NCI-H748 treated with DMSO at 0.1 percent for 48 hours (cell line): ENCODE measurements around the gene HGS.
"Not testable (repeated sequence)": the region's sequence is repeated elsewhere in the genome, so short reads cannot be mapped to it uniquely, and the experiment has no call there.

Source experiments
- DNase-seq: peaks from one replicate; lab custom pipeline; 2025; lab: John Stamatoyannopoulos, UW

HGS gene

DNA sequence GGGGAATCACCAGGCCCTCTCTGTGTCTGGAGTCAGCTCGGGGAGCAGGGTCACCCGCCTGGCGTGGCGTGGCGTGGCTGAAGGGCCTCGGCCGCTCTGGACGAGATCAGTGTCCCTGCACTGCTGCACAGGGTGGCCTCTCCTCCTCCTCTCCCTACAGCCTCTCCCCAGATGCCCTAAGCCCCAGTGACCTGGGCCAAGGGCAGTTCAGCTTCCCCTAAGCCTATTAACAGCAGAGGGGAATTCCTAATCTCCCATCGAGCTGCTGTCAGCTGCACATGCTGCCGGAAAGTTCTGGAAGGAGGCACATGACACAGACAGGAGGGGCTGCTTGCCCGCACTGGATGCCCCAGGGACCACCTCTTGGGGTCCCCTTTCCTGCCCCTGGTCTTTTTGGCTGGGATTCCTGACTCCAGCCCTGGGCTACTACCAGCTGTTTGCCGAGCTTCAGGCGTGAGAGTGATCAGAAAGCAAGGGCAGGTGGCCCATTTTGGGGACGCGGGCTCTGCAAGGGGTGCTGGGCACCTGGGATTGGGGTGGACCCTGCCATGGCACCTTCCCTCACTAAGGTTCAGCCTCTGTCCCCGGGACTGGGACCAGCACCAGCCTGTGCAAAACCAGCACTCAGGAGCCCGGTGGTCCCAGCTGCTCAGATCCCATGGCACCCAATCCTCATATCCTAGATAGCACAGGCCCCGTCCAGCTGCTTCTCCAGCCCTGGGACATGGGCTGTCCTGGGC is 28.3 kb upstream of the HGS start:
- no peak for DNase-seq

DNA sequence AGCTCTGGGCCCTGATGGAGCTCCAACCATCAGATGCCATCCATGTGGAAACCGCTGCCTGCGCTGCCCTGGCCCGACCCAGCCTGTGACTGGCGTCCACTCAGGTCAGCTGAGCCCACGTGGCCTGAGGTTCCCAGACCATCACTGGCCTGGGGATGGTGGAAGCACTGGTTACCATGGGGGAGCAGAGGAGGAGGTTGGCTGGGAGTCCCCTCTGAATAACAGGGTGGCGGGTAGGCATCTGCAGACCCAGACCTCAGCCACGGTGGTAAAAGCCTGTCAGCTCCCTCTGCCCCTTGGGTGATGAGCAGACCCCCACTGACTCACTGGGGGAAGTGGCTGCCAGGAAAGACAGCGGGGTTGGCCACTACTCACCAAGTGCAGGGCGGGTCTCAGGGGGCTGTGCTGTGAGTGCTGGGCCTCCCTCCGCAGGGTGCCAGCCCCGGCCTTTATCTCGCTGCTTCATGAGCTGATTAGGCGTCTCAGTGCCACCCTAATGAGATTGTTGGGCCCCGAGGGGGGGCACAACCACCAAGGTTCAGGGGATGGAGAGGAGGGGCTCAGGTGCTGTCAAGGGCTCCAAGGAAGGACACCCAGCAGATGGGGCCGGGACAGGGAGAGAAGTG is 27.6 kb upstream of the HGS start, which contains the start of gene PDE6G:
Gene PDE6G (minus strand): TSS at position 425 of the 626 bp plus-strand sequence. CDS start 3,237 bp downstream, outside the sequence.
- DNase-seq, result no peak

DNA sequence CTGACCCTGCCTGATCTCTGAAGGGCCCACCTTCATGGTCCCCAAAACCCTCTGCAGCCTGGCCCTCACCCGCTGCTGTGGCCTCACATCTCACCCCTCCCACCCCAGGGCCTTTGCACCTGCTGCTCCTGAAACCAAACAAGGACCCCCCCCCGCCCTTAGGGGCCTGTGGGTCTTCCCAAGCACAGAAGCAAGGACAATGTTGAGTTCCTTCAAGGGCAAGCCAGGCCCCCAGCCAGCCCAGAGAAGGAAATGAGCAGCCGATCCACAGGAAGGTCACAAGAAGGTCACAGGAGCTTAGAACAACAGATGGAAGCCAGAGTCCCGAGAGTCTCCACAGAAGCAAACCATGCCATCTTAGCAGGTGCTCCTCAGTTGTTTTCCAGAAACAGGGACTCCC is 27.0 kb upstream of the HGS start:
- DNase-seq, result no peak

DNA sequence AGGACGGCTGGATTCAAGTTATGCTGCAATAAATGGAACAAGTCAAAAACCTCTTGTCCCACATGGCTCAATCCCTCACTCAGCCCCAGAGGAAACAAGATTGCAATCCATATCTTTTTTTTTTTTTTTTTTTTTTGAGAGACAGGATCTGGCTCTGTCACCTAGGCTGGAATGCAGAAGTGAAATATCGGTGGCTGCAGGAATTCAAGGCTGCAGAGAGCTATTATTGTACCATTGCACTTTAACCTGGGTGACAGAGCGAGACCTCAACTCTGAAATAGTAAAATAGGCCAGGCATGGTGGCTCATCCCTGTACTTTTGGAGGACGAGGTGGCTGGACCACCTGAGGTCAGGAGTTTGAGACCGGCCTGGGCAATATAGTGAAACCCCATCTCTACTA is 24.8 kb upstream of the HGS start:
- no peak for DNase-seq

DNA sequence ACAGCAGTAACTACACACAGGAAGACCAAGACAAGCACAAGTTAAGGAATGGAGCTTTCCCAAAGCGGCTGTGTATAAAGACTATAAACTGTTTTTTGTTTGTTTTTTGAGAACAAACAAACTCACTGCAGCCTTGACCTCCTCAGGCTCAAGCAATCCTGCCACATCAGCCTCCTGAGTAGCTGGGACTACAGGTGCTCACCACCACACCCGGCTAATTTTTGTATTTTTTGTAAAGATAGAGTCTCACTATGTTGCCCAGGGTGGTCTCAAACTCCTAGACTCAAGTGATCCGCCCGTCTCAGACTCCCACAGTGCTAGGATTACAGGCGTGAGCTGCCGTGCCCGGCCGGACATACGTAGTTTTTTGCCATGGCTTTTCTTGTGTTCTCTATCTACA is 23.4 kb upstream of the HGS start:
- DNase-seq, result no peak

DNA sequence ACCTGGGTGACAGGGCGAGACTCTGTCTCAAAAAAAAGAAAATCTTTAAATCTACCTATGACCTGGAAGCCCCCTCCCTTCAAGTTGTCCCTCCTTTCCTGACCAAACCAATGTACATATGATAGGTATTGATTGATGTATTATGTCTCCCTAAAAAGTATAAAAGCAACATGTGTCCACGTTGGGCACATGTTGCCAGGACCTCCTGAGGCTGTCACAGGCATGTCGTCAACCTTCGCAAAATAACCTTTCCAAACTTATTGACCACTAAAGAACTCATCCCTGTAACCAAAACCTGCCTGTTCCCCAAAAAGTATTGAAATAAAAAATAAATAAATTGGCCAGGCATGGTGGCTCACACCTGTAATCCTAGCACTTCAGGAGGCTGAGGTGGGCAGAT is 21.8 kb upstream of the HGS start:
- DNase-seq, result no peak

DNA sequence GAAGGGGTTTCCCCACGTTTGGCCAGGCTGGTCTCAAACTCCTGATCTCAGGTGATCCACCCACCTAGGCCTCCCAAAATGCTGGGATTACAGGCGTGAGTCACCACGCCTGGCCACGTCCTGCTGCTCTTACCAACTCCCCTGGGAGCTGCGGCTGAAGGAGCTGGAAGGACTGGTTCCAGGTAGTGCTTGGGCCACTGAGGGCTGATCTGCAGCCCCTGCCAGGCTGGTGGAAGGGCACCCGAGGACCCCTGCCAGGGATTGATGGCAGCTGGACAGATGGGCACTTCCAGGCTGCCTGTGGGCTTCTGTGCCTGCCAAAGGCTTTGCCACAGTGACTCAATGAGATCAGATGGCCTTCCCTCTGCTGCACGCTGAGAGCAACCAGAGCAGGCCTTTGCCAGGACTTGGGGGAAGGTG is 19.8 kb upstream of the HGS start:
- DNase-seq, result no peak

DNA sequence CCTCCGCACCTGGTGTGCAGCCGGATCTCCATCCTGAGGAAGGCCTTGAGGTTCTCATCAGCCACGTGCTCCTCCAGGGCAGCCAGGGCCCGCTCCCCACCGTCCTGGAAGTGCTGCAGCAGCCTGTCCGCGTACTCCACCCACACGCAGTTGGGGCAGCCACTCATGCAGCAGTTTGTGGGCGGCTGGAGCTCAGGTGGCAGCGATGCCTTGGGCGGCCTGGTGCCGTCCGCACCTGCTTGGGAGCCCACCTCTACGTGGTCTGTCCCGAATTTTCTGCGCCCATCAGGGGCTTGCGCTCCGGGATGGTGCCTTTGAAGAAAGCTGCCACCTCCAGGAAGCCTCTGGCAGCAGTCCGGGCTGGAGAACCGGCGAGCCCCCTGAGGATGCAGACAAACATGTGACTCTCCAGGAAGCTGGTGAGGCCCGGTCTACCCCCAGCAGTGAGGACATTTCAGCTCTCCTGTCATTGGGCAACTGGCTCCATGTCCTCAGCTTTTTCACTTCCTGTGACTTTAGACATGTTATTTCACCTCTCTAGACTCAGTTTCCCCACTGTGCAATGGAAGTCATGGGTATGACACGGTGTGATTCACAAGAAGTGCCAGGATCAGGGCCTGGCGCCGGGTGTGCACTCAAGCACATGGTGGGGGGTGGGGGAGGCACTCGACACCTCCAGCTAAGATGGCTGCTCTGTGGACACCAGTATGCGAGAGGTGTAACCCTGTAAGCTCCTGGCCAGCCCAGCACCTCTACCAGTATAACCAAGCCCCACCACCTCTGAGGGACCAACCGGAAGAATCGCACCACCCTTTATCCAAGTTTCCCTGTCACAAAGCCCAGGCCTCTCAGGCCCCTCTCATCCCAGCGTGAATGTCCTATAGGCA is 18.4 kb upstream of the HGS start:
- DNase-seq, result no peak

DNA sequence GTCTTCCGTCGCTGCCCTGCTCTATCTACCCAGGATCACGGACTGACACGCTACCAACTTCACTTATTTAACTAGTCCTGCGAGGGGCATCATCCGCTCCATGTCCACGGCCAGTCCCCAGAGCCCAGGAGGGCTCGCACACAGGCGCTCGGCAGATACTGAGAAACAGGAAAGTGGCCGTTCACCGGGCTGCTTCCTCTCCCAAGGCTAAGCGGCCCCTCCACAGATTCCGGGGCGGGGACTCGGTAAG is 17.8 kb upstream of the HGS start:
- no peak for DNase-seq

DNA sequence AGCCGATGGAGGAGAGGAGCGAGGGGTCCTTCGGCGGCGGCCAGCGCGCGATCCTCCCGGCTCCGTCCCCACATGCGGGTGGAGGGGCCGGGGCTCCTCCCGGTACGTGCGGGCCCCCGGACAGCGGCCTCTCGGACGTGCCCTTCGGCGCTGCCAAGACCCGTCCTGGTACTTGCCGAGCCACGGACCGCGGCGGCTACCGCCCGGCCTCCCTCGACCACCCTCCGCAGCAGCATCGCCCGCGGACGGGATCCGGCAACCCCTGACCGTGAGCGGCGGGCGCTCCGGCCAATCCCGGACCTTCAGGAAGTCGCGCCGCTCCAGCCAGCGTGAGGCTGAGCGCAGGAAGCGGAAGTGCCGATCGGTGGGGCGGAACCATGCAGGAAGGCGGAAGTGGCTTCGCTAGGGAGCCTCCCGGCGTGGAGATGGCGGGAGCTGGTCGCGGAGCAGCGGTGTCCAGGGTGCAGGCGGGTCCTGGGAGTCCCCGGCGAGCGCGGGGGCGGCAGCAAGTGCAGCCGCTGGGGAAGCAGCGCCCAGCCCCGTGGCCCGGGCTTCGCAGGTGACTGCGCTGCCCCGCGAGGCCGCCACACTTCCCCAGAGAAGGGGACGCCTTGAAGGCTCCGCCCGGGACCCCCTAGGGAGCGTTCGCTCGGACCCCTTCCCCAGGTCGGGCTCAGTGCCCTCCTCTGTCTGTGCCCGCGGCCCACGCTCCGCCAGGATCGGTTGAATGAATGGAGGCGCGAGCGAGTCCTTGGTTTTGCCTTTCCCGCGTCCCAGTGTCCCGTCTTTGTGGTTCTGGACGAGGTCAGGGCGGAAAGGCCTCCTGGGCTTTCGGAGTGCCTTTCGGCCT is 17.2 kb upstream of the HGS start, which contains the start of the genes CCDC137 and OXLD1:
Gene CCDC137 (plus strand): TSS at position 396 of the 850 bp plus-strand sequence. CDS start 30 bp downstream, at position 426.
Gene OXLD1 (minus strand): TSS at position 264 of the 850 bp plus-strand sequence. CDS start 28 bp downstream, at position 236.
- peak; percentile 80 for DNase-seq

DNA sequence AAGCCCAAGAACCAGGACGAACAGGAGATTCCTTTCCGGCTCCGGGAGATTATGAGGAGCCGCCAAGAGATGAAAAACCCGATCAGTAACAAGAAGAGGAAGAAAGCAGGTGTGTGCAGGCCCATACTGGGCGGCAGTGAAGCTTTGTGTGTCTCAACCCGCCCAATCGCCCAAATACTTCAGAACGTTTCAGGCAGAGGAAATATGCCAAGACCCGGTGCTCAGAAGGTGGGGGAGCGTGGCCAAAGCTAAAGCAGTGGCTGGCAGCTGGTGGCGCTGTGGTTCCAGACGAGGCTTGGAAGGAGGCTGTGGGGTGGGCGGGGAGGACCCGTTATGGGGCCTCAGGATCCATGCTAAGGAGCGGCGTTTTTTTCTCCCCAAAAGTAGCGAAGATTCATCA is 16.1 kb upstream of the HGS start:
- no peak for DNase-seq

DNA sequence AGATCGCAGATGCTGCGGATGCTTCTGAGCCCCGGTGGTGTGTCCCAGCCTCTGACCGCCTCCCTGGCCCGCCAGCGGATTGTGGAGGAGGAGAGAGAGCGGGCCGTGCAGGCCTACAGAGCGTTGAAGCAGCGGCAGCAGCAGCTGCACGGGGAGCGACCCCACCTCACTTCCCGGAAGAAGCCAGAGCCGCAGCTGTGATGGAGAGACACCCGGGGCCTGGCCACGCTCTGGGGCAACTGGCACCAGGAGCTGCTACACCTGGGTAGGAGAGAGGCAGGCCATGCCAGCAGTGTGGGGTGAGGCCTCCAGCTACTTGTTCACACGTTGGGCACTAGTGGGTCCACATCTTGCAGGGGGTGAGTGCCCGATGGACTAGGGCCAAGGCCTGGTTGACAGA is 11.3 kb upstream of the HGS start:
- DNase-seq, result no peak

DNA sequence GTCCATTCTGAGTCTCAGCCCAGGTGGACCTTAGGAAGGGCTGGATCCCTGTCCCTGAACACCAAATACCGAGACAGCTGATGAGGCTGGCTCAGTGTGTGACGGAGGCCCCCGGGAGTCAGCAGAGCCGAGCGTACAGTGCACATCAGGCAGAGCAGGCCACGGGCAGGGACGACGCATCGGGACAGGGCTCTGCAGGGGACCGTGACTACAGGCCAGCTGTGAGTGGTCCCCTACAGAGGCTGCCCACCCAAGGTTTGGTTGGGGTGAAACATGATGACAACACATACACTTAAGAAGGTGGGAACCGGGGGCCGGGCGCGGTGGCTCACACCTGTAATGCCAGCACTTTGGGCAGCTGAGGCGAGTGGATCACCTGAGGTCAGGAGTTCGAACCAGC is 10.9 kb upstream of the HGS start:
- DNase-seq, result no peak

DNA sequence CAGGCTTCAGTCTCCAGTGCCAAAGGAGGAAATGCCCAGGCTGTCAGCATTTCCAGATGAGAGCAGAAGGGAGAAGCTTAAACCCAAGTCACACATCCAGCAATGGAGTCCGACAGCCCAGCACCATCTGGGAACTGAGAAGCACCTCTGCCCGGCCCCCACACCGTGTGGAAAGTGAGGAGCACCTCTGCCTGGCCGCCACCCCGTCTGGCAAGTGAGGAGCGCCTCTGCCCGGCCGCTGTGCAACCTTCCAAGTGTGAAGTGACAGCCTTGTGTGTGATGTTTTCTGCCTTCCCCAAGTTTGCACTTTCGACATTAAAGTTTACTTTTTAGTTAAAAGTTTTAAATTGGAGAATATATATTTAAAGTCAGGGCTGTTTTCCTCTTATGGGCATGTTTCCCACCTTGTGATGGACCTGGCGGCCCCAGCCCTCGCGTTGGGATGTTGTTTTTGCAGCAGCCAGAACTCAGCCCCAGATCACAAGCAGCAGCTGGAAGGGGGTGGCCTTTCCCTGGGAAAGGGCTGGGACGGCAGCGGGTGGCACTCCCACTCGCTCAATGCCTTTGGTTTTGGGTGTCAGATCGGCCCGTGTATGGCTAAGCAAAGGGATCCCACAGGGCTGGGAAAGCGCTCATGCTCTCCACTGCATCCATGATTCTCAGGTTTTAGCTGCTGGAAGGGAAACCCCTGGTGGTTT is 10.1 kb upstream of the HGS start:
- DNase-seq, result no peak

DNA sequence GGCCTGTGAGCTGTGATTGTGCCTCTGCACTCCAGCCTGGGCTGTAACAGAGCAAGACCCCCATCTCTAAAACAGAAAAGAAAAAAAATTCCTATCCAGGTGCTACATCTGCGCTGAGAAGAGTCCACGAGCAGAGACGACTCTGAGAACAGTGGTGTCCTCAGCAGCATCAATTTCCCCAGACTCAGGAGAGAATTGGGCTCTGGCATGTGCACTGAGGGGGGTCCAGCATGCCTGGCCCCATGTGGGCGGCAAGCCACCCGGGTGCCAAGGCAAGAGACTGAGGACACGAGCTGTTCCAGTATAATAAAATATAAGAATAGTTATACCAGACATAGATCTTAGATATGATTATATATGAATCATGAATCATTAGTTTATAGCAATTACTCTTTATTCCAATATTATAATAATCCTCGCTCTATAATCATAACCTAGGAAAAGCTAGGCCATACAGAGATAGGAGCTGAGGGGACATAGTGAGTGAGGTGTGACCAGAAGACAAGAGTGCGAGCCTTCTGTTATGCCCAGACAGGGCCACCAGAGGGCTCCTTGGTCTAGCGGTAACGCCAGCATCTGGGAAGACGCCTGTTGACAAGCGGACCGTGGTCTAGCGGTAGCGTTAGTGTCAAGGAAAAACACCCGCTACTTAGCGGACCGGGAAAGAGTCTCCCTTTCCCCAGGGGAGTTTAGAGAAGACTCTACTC is 8.1 kb upstream of the HGS start:
- not testable (repeated sequence) for DNase-seq

DNA sequence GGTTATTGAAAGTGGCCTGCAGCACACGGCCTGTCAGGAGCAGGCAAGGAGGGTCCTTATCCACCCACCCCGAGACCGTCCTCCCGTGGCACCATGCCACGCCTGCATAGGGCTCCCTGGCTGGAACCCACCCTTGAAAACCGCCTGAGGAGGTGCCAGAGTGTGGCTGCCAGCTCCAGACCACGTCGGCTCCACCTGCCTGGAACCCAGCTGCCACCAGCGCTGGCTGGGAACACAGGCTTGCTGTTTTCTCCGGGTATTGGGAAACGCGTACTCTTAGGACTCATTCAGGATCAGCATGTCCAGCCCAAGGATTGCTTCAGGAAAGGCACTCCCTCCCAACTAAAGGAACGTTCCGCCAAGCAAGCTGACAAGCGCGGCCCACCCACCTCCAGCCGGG is 6.9 kb upstream of the HGS start:
- no peak for DNase-seq

DNA sequence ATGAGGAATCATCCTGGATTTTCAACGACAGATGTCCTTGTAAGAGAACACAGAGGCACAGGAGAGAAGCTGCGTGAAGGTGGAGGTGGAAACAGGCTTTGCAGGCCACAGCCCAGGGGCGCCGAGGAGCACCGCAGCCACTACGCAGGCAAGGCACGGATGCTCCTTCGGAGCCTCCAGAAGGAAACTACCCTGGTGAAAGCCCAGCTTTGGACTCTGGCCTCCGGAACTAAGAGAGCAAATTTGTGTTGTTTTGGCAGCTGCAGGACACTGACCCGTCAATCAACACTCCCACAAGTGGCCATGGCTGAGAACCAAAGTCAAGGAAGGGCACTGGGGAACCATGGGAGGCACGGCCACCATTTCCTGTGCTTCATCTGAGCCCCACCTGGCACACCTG is 3.7 kb upstream of the HGS start:
- no peak for DNase-seq

DNA sequence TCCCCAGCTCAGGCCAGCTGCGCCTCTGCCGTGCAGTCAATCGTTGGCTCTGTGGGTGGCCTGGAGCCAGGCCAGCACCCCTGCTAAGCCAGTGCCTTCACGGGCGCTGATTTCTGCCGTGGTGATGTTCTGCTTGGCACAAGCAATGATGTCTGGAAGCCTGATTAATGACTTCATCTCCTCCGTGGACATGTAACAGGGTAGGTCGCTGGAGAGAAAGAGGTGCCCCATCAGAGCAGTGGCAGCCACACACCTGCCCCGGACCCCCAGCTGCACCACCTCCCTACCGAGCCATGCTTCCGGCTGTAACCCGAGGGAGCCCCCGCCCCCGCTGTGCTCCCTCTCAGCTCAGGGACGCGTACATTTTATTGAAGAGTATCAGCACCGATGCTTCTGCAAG is 2.1 kb upstream of the HGS start:
- DNase-seq, result no peak

DNA sequence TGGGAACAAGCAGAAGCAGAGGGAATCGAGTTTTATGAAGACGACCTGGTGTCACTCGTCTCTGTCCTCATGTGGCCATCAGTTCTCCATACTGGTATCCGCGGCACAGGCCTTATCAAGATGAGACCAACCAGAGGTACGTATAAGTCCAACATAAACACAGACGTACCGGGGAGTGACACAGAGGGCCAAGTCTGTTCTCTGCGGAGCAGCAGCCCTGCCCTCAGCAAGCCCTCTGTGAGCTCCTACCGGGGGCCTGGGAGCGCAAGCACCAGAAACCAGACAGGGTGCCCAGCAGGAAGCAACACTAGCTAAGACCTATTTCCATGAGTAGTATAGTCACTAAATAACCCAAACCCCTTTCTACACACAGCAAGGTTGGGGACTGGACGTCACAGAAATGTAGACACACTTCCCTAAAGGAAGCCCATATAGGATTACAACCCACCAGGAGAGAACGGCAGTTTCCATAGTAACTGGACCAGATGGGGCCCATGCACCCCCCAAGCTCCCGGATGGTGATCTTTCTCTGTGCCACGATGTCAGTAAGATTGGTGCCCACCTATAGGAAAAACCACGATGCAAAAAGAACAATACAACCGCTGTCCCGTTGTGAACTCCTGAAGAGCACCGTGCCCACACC is 1.1 kb upstream of the HGS start:
- no peak for DNase-seq

DNA sequence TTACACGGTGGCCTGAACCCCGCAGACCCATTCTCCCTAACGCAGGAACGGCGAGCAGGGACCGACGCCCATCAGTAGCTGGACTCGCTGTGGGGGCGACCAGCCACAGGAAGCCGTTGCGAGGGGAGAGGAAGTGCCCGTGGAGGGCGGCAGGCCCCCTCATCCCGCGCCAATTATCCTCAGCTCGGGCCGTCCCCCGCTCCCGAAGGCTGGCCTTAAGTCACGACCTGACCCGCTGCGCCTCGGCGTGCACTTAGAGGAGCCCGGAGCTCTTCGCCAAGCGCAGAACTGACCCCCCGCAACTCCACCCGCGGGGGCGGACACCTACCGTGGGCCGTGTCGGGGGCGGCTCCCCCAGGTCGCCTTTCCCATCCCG is 615 bp upstream of the HGS start:
- DNase-seq, result no peak
